Neural cell (in vitro differentiated cells): ENCODE data around the gene ACBD7.

Experiments used
- EZH2 ChIP-seq: fragments of 200-600, 300-800 bp; shearing (Covaris generic), sonication (generic); IDR thresholded peaks from 2 replicates; pipeline ENCODE4 v1.6.1; 2014; ENCODE audit warnings: antibody characterized with exemption, low read length, borderline replicate concordance, mild to moderate bottlenecking; ENCODE audit not compliant: insufficient read depth, poor library complexity, severe bottlenecking
- MXI1 ChIP-seq: fragments of 450-650 bp; conservative IDR thresholded peaks from 2 replicates; pipeline ENCODE4 v1.6.1; 2014; ENCODE audit warnings: antibody characterized with exemption, mild to moderate bottlenecking; ENCODE audit not compliant: poor library complexity, severe bottlenecking
- POLR2AphosphoS5 ChIP-seq: IDR thresholded peaks from 2 replicates; pipeline ENCODE4 v1.6.1; 2012
- SMC3 ChIP-seq: fragments of 450-650 bp; conservative IDR thresholded peaks from 2 replicates; pipeline ENCODE4 v1.6.1; 2014; ENCODE audit warnings: antibody characterized with exemption, mild to moderate bottlenecking, moderate library complexity; ENCODE audit not compliant: poor library complexity
- TAF1 ChIP-seq: IDR thresholded peaks from 2 replicates; pipeline ENCODE4 v1.6.1; 2012; ENCODE audit warnings: low read depth
- TF ChIP-seq, protein P1 (sequence below): fragments of 450-650 bp; IDR thresholded peaks from 2 replicates; pipeline ENCODE4 v1.5.1; 2014; ENCODE audit warnings: antibody characterized with exemption, mild to moderate bottlenecking, moderate library complexity; ENCODE audit not compliant: poor library complexity, severe bottlenecking

GRCh38 chr10:15059914-15060313 is 28.7 kb downstream of the ACBD7 start:
- TF ChIP-seq, protein P1, sequence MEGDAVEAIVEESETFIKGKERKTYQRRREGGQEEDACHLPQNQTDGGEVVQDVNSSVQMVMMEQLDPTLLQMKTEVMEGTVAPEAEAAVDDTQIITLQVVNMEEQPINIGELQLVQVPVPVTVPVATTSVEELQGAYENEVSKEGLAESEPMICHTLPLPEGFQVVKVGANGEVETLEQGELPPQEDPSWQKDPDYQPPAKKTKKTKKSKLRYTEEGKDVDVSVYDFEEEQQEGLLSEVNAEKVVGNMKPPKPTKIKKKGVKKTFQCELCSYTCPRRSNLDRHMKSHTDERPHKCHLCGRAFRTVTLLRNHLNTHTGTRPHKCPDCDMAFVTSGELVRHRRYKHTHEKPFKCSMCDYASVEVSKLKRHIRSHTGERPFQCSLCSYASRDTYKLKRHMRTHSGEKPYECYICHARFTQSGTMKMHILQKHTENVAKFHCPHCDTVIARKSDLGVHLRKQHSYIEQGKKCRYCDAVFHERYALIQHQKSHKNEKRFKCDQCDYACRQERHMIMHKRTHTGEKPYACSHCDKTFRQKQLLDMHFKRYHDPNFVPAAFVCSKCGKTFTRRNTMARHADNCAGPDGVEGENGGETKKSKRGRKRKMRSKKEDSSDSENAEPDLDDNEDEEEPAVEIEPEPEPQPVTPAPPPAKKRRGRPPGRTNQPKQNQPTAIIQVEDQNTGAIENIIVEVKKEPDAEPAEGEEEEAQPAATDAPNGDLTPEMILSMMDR, result no peak
- no peak for TF ChIP-seq EZH2
- no peak for TF ChIP-seq SMC3
- no peak for TF ChIP-seq MXI1
- no peak for TF ChIP-seq POLR2AphosphoS5
- no peak for TF ChIP-seq TAF1
